Natural killer cell treated with Interleukin-12 subunit alpha and Interleukin-12 subunit beta and Interleukin-15 and Interleukin-18, amount 100 ng/mL, for 72 hours (primary cell): ENCODE results near the gene GRIK4. TPM values are rescaled to one million over a fixed set of nuclear protein-coding genes. Genes with fewer than 3 reads are reported as not detected.
"Not testable (repeated sequence)": the region's sequence is repeated elsewhere in the genome, so short reads cannot be mapped to it uniquely, and the experiment has no call there.

Experiments used
- ATAC-seq, 2 donors: fragments of 150-1000 bp; cut with Tn5 transposase in 1 of 2; sonication (Bioruptor Pico), chemical (Tn5 transposase) in 1 of 2; 2 replicates each; pipeline ENCODE4 v1.10.0; 2021
- DNase-seq: peaks from one replicate; pipeline ENCODE4 v3.0.0; 2022; ENCODE audit warnings: low spot score
- H3K27ac Mint-ChIP-seq, 2 donors: 1 replicate in 1 of 2; 2 replicates in 1 of 2; pipeline ENCODE4 v1.8.0; 2022; ENCODE audit warnings: mixed read lengths in 2 of 2, mild to moderate bottlenecking in 1 of 2, moderate library complexity in 1 of 2
- H3K27me3 Mint-ChIP-seq, 2 donors: 1 replicate in 1 of 2; 2 replicates in 1 of 2; pipeline ENCODE4 v1.8.0; 2022; ENCODE audit warnings: mixed read lengths in 2 of 2
- H3K36me3 Mint-ChIP-seq: one replicate; pipeline ENCODE4 v1.8.0; 2022; ENCODE audit warnings: mixed read lengths
- H3K4me1 Mint-ChIP-seq, 2 donors: 1 replicate in 1 of 2; 2 replicates in 1 of 2; pipeline ENCODE4 v1.8.0; 2022; ENCODE audit warnings: low read depth in 2 of 2, mixed read lengths in 2 of 2, mild to moderate bottlenecking in 1 of 2
- H3K4me3 Mint-ChIP-seq: one replicate; pipeline ENCODE4 v1.8.0; 2022; ENCODE audit warnings: mixed read lengths
- H3K9me3 Mint-ChIP-seq: 2 replicates; pipeline ENCODE4 v1.8.0; 2022; ENCODE audit warnings: mixed read lengths
- total RNA-seq, 2 donors: library from RNA; stranded (reverse); gene quantifications; one replicate each; pipeline ENCODE4 v1.2.3, GENCODE V29; 2022

The GRIK4 gene
- total RNA-seq, 2 donors from 2014 or later: 1.4 to 1.8 TPM

DNA sequence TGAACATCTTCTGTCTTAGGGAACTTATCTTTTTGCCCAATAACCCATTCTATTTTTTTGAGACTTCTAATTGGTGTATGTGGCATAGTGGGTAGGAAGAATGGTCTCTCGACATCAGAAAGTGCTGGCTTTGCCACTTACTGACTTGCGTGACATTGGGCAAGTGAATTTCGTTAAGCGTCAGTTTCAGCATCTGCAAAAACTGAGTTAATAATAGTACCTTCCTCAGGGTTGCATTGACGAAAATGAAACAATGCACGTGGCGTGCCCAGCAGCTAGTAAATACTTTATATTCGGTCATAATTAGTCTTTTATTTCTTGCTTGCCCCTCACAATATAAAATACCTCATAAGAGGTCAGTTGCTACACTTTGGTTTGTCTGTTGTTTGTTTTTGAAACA, 12.5 kb upstream of the GRIK4 start:
- H3K9me3 Mint-ChIP-seq: no peaks in the 10 kb centered on the region
- H3K27me3 Mint-ChIP-seq: peaks cover 33 to 52% of the 10 kb centered on the region in 2 donors
- no peak for ATAC-seq
- no peak for DNase-seq
- H3K36me3 Mint-ChIP-seq: no peaks in the 10 kb centered on the region
- no peaks in the 10 kb centered on the region for H3K4me1 Mint-ChIP-seq
- H3K27ac Mint-ChIP-seq: no peak overlapping the region
- H3K4me3 Mint-ChIP-seq: no peak overlapping the region

GRCh38 chr11:120499859-120500258, 11.7 kb upstream of the GRIK4 start:
- H3K4me3 Mint-ChIP-seq: no peak overlapping the region
- DNase-seq (no peak), ATAC-seq (no peak)
- H3K27me3 Mint-ChIP-seq: peaks cover 38 to 53% of the 10 kb centered on the region in 2 donors
- no peaks in the 10 kb centered on the region for H3K36me3 Mint-ChIP-seq
- H3K27ac Mint-ChIP-seq: no peak overlapping the region
- no peaks in the 10 kb centered on the region for H3K4me1 Mint-ChIP-seq
- H3K9me3 Mint-ChIP-seq: no peaks in the 10 kb centered on the region

- no peaks in the 10 kb centered on the region for H3K9me3 Mint-ChIP-seq
- no peak overlapping the region for H3K27ac Mint-ChIP-seq
- no peak for DNase-seq
- no peak overlapping the region for H3K4me3 Mint-ChIP-seq
- no peaks in the 10 kb centered on the region for H3K4me1 Mint-ChIP-seq
- no peak for ATAC-seq
- H3K36me3 Mint-ChIP-seq: no peaks in the 10 kb centered on the region
- H3K27me3 Mint-ChIP-seq: peaks cover 42 to 60% of the 10 kb centered on the region in 2 donors
Observed at GRCh38 chr11:120500414-120501071, 11.0 kb upstream of the GRIK4 start.

GRCh38 chr11:120501440-120501839, 10.1 kb upstream of the GRIK4 start:
- ATAC-seq (no peak), DNase-seq (no peak)
- no peaks in the 10 kb centered on the region for H3K36me3 Mint-ChIP-seq
- H3K4me3 Mint-ChIP-seq: no peak overlapping the region
- no peaks in the 10 kb centered on the region for H3K9me3 Mint-ChIP-seq
- peaks cover 49 to 67% of the 10 kb centered on the region in 2 donors for H3K27me3 Mint-ChIP-seq
- no peaks in the 10 kb centered on the region for H3K4me1 Mint-ChIP-seq
- no peak overlapping the region for H3K27ac Mint-ChIP-seq

DNA sequence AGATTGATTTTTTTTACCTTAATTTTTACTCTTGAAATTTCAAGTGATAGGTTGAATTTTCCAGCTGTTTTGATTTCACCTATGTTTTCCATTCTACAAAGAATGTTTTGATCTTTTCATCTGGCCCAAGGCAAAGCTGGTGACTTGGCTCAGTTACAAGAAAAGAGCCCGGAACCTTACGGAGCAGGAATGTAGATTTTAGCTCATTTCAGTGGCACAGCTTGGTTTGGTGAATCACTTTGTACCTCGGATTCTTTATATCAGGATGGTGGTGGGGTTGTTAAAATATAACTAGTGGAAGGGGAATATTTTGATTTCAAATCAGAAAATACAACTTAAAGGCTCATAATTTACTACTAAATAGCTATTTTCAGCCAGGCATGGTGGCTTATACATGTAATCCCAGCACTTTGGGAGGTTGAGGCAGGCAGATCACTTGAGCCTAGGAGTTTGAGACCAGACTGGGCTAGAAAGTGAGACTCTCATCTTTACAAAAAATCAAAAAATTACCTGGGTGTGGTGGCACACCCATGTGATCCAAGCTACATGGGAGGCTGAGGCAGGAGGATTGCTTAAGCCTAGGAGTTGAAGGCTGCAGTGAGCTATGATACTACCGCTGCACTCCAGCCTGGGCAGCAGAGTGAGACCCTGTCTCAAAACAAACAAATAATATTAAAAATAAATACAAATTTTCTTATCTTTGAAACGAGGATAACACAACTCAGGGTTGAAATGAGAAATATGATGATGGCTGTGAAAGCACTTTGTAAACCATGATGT, 9.4 kb upstream of the GRIK4 start:
- Mint-ChIP-seq H3K27me3 (peaks cover 53 to 75% of the 10 kb centered on the region in 2 donors), H3K4me3 (no peak overlapping the region), H3K4me1 (no peaks in the 10 kb centered on the region), H3K9me3 (no peaks in the 10 kb centered on the region), H3K27ac (no peak overlapping the region), H3K36me3 (no peaks in the 10 kb centered on the region)
- ATAC-seq (no peak), DNase-seq (no peak)

GRCh38 chr11:120503529-120503928, 8.0 kb upstream of the GRIK4 start:
- not testable (repeated sequence) for H3K4me1 Mint-ChIP-seq, H3K36me3 Mint-ChIP-seq, ATAC-seq, DNase-seq, H3K4me3 Mint-ChIP-seq, H3K27ac Mint-ChIP-seq, H3K9me3 Mint-ChIP-seq
- H3K27me3 Mint-ChIP-seq: peaks cover 56 to 74% of the 10 kb centered on the region in 2 donors

DNA sequence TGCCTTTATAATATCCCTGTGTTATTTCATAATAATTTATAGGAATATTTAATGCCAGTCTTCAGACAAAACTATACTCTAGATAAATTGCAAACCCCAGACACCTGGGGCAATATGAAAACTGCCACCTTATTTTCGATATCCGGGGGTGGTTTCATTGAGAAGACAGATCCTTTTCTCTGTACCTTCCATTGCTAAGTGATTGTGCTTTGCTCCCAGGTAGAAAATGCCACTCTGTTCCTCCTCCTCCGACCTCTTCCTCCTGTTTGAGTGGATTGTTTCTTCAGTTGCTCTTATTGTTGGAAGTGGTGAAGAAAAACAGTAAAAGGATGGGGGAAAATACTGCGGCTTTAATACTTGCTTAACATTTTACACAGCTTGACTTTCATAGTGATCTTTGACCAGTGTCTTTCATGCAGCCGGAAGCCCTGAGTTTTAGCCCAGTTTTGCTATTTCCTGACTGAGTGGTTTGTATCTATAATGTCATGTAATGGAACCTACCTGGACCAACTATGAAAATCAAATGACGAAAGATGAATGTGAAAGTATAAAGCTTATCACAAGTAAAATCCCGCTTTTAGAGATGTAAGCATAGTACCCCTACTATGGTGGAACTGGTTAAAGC, 5.6 kb upstream of the GRIK4 start:
- DNase-seq (no peak), ATAC-seq (no peak)
- Mint-ChIP-seq H3K27me3 (peaks cover 62 to 70% of the 10 kb centered on the region in 2 donors), H3K27ac (no peak overlapping the region), H3K4me3 (no peak overlapping the region), H3K9me3 (no peaks in the 10 kb centered on the region), H3K4me1 (peaks cover 0 to 1% of the 10 kb centered on the region in 2 donors), H3K36me3 (no peaks in the 10 kb centered on the region)

- Mint-ChIP-seq H3K36me3 (no peaks in the 10 kb centered on the region), H3K9me3 (no peaks in the 10 kb centered on the region), H3K4me1 (peaks cover 0 to 3% of the 10 kb centered on the region in 2 donors), H3K4me3 (no peak overlapping the region), H3K27ac (no peak overlapping the region), H3K27me3 (peaks cover 45 to 49% of the 10 kb centered on the region in 2 donors)
- ATAC-seq: no peak
- no peak for DNase-seq
Observed at GRCh38 chr11:120509346-120510053, 2.0 kb upstream of the GRIK4 start.

GRCh38 chr11:120510406-120511115, 987 bp upstream of the GRIK4 start:
- H3K27ac Mint-ChIP-seq: no peak overlapping the region
- H3K36me3 Mint-ChIP-seq: no peaks in the 10 kb centered on the region
- DNase-seq (no peak), ATAC-seq (peak in 1 of 2 donors; percentile 1)
- H3K27me3 Mint-ChIP-seq: peaks cover 41 to 49% of the 10 kb centered on the region in 2 donors
- H3K4me3 Mint-ChIP-seq: peak overlapping the region; percentile 0
- H3K9me3 Mint-ChIP-seq: no peaks in the 10 kb centered on the region
- peaks cover 0 to 3% of the 10 kb centered on the region in 2 donors for H3K4me1 Mint-ChIP-seq

GRCh38 chr11:120511820-120512738, 531 bp downstream of the GRIK4 start:
- Mint-ChIP-seq H3K36me3 (no peaks in the 10 kb centered on the region), H3K4me1 (peaks cover 0 to 6% of the 10 kb centered on the region in 2 donors), H3K27me3 (peaks cover 27 to 49% of the 10 kb centered on the region in 2 donors), H3K9me3 (no peaks in the 10 kb centered on the region), H3K27ac (no peak overlapping the region), H3K4me3 (peak overlapping the region; percentile 50)
- ATAC-seq (no peak), DNase-seq (no peak)

DNA sequence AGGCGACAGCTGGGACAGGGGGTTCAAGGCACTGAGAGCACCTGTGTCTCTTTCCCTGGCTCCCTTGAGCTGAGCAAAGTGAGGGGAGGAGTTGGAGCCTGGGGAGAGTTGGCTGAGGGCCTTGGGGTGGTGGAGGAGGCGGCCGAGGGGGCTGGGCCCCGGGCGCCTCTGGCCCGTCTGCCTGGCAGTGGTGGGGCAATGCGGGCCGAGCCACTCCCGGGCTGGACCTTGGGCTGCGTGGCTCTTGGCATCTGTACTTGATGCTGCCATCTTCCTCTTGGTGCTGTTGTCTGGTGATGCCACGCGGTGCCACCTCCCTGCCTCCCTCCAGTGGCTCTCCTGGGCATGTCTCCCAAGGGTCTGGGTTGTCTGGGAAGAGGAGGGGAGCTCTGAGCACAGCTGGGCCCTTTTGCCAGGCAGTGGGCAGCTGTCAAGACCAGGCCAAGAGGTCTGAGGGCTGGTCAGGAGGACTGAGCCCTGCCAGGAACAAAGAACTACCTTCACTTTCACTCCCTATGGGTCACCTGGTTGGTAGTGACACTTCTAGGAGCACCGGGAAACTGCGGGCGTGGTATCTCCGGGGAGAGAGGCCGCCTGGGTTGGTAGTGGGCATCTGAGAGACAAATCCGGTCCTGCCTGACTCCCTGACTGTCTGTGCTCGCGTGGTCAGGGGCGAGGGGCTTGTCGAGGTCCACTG, 1.3 kb downstream of the GRIK4 start:
- no peak for DNase-seq
- peaks cover 23 to 48% of the 10 kb centered on the region in 2 donors for H3K27me3 Mint-ChIP-seq
- no peak for ATAC-seq

More for the DNA sequence above, 1.3 kb downstream of the GRIK4 start:
- Mint-ChIP-seq H3K27ac (no peak overlapping the region), H3K4me3 (peak overlapping the region; percentile 50), H3K9me3 (no peaks in the 10 kb centered on the region), H3K36me3 (no peaks in the 10 kb centered on the region), H3K4me1 (peaks cover 0 to 6% of the 10 kb centered on the region in 2 donors)
